Stimulated activated CD8-positive, alpha-beta memory T cell treated with anti-CD3 and anti-CD28 coated beads, Interleukin-7, amount 100 ng/mL, for 1 hour (primary cell): ENCODE data around the gene C6orf89.

ENCODE experiments used
- DNase-seq, 2 donors: peaks; one replicate each; pipeline ENCODE4 v3.0.0-alpha.2; 2020; ENCODE audit warnings: low read depth in 2 of 2

Gene C6orf89, protein sequence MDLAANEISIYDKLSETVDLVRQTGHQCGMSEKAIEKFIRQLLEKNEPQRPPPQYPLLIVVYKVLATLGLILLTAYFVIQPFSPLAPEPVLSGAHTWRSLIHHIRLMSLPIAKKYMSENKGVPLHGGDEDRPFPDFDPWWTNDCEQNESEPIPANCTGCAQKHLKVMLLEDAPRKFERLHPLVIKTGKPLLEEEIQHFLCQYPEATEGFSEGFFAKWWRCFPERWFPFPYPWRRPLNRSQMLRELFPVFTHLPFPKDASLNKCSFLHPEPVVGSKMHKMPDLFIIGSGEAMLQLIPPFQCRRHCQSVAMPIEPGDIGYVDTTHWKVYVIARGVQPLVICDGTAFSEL

DNA sequence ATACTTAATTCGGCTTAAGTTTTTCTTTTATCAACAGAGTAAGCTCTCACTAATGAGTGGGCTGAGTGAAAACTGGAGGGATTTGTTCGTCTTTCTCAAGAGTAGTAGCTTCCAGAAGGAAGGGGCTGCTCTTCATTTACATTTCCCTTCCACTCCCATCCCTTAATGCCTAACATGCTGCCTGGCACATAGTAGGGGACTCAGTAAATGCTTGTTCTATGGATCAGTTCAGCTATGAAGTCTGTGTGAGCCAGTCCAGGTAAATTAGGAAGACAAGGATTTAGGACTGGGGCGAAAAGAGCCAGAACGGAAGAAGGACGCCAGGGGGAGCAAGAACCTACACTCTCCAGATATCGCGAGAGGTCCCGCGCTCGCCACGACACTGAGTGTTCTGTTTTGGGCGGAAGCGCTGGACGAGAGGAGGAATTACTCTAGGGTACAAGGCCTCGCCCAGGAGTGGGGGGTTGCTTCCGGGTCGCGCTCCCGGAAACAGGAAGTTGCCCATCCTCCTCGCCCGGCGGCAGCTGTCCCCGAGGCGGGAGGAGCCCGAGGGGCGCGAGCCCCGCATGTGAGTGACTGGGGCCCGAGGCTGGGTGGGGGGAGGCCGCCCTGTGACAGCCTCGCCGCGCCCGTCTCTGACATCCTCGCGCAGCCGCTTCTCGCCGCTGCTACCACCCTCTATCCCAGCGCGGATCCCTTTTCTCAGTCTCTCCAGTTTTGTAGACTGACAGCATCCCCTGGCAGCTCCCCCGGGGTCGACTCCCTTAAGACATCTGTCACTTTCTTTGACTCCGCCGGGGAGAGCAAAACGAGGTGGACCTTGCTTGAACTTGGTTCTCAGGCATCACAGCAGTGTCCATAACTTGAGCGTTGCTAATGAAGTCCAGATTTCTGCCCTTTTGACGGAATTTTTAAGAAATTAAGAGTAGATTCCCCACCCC lies at the start of gene C6orf89:
Gene C6orf89, plus strand, starts transcription at position 492 of the 941 bp plus-strand sequence. CDS start 13,493 bp downstream, outside the sequence.
- peak; percentile 92 to 94 for DNase-seq

DNA sequence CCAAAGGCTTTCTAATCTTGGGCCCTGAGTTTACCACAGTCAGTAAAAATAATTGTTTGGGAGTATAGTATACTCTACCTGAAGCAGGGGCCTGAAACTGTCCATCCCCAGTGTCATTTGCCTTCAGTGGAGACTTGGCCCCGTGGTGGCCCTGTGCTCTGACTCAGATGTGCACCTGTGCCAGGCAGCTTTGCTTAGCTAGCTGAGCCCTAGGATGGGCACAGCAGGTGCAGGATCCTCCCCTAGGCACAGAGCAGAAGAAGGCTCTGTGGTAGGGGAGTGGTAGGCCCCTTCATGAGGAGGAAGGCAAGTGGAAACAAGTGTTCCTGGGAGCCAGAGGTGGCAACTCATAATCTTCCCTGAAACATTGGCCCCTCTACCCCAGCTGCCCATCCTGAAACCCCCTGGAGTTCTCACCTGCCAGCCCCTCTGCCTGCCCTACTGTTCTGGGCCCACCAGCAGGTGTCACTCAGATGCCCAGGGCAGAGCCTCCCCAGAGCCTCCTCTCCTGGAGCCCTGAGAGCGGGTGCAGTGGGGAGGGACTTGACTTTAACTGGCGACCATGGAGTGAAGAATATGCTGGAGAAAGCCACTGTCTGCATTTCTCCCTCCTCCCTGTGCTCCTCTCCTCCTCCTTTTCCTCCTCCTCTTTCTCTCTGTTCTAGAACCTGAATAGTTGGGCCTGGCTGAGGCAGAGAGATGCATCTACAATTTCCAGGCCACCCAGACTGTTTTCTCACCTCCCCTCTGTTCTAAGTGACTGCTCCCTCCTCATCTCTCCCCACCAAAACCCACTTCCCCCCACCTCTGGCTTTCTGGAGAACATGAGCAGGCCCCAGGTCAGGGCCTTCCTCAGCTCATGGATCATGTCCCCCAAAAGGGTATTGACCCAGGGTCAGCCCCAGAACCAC lies 49.4 kb upstream of the C6orf89 start:
- DNase-seq = no peak

DNA sequence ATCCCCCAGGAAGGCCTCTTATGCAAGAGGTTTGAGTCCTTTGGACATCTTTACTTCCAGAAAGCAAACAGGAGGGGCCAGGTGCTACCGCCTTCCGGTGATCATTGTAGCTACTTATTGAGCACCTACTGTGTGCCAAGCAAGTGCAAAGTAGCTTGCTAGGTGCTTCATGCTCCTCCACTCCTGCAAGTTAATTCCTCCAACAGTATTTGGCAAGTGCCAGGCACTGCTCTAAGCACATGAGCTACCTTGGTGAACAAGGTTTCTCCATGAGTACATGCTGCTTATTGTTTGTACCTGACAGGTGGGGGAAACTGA lies 48.8 kb upstream of the C6orf89 start:
- no peak for DNase-seq

DNA sequence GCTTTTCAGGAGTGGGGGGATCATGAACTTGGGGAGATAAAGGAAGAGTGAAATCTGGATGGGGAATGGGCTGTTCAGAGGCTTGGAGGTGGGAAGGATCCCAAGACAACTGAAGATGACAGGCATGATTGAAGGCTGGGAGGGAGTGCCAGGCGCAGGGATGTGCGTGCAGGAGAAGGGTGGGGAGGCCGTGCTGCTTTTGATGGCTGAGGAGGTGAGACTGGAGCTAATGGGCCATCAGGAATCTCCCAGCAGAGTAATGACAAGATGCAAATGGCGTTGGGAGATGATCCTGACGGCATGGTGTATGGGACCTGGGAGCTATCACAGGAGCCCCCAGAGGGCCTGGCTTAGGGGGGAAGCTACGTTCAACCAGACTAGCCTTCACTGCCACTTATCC lies 48.1 kb upstream of the C6orf89 start:
- no peak for DNase-seq

DNA sequence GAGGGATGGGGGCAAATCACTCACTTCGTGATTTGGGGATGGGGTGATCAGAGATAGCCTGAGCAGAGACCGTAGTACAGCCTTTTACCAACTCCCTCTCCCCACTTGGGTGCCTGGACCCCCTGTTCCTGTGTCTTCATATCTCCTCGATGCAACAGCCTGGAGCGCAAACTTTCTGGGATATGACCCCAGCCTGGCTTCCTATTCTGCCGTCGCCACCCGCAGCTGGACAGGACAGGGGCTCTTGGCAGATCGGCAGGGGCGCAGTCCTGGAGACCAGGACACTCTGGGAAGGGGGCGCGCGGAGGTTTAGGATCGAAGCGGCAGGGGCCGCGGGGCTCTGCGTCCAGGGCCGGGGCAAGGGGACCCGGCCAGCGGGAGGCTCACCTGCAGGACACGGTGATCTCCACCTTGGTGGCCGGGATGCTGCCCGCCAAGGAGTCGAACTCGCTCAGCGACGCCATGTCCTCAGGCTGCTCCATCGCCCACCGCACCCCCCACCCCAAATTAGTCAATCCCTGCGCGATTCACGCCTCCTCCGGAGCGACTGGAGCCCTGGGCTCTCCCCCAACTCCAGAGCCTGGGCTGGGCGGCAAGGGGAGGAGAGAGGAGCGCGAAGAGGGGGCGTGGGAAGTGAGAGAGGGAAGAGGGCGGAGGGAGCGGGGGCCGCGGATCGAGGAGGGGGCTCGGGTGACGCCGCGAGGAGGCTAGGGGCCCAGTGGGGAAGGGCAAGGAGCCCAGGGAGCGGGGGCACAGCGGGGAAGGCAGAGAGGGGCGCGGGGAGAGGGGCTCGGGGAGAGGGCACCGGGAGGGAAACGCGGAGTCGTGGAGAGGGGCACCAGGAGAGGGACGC lies 46.6 kb upstream of the C6orf89 start, which contains the start of gene CPNE5:
Gene CPNE5, minus strand, starts transcription at position 549 of the 853 bp plus-strand sequence. Its CDS starts 67 bp downstream, at position 482.
- DNase-seq = no peak

DNA sequence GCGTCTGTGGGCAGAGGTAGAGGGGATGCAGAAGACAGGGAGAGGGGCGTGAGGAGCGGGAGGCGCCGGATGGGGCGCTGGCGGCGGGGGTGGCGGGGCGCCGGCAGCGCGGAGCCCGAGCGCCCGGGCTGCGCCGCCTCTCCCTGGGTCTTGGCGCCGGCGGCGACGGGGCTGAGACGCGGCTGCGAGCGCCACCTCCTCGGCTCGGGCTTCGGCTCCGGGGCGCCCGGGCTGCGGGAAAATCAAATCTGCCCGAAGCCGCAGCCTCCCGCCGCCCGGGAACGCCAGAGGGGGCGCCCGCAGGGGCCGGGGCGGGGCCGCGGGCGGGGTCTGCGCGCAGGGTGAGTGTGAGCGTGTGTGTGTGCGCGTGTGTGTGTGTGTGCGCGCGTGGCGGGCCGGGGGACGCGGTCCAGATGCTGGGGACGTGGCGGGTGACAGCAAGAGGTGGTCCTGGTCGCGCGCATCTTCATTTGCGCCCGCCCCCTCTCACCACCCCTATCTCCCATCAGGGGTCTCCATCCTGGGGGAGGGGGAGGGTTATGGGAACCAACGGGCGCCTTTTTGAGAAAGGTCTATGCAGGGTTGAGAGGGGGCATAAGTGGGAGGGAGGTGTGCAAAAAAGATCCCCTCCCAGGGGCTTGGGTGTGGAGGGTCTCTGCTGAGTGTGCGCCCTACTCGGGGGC lies 45.9 kb upstream of the C6orf89 start:
- no peak for DNase-seq

DNA sequence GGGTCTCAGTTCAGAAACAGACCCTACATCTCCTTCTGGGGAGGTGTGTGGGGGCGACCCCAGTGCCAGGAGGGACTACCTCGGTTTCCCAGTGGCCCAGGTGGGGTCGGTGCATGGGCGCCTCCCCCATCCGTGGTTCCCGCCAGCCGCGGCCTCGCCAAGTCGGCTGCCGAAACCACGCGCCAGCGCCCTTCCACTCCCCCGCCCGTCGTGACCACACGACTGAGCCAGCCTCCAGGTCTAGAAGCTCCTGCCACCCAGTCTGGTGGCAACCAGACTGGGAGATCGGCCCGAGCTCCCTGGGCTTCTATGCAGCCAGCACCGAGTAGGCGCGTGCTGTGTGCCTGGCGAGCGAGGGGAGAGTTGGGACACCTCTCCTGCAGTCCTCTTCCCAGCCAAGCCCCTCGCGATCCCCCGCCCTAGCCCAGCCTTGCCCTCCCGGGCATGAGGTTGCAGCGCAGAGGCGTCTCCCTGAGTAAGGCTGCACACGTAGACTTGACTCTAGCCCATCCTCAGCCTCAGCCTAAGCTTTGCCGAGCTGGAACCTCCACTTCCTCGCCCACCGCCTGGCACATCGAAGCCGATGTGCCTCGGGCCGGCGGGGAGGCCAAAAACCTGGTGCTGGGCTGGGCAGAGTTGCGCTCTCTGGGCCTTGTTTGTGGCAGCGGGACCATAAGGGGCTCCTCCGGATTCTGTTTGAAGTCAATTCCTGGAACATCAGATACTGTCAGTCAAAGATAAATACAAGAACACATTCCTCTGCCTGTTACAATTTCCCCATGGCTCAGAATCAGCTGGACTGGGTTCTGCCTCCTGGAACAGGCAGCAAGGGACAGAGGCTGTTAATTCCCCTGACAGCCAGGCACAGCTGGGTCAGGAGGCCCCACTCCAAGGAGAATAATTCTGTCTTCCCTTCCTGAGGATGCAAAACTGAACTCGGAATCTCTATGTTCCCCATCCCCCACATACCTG lies 45.0 kb upstream of the C6orf89 start:
- DNase-seq = no peak

DNA sequence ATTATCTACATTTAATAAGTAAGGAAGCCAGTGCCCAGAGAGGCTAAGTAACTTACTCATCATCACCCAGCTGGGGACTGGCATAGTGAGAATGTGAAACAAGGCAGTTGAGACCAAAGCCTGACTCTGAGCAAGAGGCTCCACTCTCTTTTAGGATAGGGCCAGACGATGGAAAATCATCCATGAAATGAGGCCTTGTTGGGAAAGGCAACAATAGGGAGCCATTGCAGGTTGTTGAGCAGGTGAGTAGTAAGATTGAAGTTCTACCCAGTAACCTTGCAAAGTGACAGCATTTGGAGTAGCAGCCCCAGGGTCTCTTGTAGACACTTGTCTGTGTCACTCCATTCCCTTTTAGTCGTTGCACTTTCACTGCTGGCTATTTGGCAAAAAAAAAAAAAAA lies 44.0 kb upstream of the C6orf89 start:
- no peak for DNase-seq

DNA sequence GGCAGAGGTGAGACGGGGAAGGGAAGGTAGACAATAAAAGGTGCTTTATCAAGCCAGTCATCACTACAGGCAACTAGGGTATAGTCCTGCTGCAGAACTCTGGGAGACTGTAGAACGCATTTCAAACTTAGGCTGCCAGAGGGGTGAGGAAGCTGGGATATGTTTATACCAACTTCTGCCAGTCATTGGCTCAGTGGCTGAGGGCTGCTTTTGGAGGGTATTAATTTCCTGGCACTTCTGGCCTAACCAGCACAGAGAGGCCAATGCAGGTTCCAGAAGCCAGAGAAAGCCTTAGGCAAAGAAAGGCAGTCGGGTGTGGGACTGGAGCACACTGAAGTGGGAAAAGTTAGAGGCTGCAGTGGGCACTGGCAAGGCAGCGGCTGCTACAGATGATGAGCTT lies 42.6 kb upstream of the C6orf89 start:
- no peak for DNase-seq

DNA sequence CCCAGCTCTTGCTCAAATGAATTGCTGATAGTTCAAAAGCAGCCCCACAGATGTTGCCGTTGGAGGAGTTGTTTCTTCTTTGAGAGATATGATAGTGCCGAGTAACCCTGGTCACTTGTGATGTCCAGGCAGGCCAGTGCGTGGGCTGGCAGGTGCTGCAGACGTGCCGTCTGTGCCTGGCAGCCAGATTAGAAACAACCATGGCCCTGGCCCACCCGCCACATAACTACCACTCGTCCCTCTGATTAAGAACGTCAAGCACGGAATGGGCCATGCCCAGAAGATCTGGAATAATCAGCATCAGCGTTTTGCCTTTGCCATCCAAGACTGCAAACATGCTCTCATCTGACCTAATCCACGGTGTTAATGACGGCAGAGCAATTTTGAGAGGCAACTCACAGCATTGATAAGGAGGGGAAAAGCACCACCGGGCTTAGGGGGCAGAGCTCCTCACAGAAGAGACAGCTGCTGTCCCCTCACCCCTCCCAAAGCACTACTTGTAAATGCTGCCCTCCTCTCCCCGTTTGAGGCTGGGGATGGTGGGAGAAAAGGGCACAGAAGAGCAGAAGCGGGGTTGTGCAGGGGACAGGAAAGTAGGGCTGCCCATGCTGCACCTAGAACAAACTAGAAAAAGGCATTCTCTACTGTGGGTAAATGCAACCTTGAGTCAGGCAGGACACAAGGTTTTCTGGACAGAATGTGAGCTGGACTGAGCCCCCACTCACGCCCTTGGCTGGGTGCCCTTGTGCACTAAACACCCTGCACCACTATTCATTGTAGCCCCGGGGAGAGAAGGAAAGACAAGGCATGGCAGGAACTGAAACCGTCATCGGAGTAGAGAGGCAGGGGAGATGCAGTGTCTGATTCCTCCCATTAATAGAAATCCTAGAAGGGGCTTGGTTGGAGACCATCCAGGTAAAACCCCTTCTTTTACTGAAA lies 41.3 kb upstream of the C6orf89 start:
- DNase-seq = no peak

DNA sequence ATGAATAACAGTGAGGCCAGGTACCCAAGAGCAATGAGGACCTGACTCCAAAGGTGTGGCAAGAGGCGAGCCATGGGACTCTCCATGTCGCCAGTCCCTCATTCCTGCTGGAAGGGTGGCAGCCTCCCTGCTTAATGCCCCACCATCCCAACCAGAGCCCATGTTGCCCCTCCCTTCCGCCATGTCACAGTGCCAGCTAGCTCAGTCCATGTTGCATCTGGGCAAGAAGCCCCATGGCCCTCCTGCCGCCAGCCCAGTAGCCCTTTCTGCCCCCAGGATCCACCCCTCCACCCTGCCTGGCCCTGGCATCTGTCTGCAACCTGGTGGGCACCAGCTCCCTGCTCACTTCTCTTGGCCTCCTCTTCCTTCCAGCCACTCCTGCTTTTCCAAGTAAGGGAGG lies 40.5 kb upstream of the C6orf89 start:
- DNase-seq = no peak

DNA sequence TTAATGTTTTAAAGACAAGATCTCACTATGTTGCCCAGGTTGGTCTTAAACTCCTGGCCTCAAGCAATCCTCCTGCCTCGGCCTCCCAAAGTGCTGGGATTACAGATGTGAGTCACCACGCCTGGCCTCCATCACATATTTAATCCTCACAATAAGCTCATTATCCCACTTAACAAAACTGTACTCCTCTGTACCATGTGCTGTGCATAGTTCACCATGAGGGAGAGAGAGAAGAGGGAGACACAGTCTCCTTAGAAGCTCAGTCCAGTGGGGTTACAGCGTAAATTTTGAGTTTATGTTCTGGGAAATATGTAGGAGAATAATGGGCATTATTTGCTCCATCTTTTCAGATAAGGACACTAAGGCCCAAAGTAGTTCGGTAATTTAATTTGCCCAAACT lies 38.6 kb upstream of the C6orf89 start:
- no peak for DNase-seq

DNA sequence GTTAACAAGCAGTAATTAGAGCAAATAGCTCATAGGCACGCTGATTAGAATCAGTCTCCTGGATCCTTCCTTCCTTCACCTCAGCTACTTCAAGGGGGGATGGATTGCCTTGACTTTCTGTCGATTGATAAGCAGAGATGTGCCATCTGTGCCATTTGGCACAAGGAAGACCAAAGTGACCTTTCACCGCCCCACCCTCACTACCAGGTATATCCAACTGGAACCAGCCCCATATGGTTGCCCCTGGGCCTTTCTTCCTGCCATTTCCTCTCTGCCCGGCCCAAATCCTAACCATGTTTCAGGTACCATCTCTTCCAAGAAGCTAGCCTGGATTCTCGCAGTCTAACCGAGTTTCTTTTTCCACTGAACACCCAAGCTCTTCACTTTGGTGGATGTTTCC lies 37.8 kb upstream of the C6orf89 start:
- no peak for DNase-seq

DNA sequence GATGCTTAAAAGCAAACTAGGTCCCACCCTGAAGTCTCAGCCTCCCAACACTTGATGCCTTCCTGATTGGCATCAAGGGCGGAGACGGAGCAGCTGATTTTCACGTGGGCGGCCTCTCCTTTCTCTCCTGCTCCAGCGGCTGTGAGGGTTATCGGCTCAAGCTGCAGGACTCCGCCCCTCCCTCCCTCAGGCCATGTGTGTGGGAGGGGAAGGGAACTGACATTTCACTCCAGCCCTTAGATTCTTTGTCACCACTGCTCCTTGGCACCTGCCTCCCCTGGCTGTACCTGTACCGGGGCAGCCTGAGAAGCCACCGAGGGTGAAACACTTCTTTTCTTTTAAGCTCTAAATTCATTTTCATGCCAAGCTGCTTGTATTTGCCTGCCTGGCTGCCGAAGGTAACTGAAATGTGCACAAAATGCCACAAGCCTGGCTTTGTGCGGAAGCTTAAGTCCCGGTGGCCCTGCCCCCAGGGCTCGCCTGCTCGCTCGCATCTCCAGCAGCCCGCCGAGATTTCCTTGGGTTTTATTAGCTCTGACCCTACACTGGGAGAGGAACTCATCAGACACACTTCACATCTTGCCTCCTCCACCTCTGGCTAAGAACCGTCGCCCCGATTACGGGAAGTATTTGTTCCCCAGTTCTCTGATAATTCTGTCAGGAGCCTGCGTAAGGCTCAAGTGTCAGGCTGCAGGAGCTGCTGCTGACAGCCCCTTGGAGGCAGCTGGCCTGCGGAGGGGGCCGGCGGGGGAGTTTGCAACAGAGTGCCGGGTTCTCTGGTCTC lies 36.9 kb upstream of the C6orf89 start:
- no peak for DNase-seq

DNA sequence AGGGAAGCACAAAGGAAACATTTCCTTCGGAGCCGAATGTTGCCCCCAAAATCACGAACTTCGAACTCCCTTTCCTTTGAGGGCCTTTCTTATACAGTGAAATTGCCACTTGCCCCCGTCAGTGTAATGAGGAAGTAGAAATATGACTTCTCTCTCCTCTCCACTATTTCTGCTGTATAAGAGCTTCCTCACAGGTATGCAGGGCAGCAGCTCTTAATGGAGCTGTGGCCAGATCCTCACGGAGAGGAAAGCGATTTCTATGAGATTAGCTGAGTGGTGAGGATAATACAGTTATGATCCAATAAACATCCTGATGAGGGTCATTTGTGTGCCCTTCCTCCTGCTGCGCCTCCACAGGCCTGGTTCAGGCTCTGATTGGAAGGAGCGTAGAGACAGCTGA lies 35.7 kb upstream of the C6orf89 start:
- DNase-seq = no peak

DNA sequence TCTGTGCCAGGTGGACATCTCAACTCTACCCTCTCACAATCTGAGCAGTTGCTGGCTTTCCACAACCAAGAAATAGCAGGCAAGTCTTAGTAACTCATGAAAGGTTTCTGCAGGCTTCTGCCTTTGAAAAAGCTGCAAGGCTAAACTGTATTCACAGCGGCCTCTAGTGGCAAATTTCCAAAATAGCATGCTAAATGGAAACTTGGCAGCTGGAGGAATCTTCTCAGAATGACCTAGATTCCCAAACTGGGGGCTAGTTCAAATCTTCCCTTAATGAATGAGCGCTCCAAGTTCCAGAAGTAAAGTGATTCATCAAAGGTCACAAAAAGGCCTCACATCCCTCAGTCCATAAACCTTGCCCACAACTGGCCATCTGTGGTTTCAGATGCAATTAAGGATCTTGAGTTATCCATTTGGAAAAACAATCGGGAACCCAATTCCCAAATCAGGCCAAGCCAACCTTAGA lies 34.6 kb upstream of the C6orf89 start:
- no peak for DNase-seq

DNA sequence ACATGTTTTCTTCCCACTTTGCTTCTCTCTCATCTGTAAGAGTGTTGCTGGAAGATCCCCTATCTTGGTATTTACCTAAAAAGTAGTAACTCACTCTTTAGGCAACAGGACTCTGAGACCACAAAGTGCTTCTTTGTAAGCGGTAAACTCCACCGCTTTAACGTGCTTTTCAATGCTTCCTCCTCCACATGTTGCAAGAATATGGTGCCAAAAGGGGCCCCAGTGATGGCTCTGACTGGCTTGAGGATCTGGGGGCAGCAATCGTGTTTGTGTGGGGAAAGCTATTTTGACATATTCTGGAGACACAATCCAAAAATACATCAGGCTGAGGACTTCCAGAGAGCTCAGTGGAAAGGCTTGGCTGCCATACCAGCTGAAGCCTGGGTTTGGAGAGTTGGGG lies 34.1 kb upstream of the C6orf89 start:
- DNase-seq = no peak
